ENCODE measurements around the gene RIPPLY2. TPM values are rescaled to one million over a fixed set of nuclear protein-coding genes. Genes with fewer than 3 reads are reported as not detected.

RIPPLY2 gene
- total RNA-seq, 1 donor from 2014 or later, result 1.6 TPM

- Histone ChIP-seq H3K4me1 (ENCODE audit: control insufficient read depth in 3 of 3, insufficient read depth in 3 of 3, low read length in 3 of 3) (peaks cover 5 to 26% (median 12%) of the 10 kb centered on the region in 3 donors), H3K27me3 (ENCODE audit: control insufficient read depth in 3 of 3, insufficient read depth in 3 of 3, low read length in 3 of 3) (peaks cover 0 to 8% (median 3%) of the 10 kb centered on the region in 3 donors), H3K27ac (ENCODE audit: low read depth, low read length) (peak within 1 kb of the TSS; percentile 78), H3K4me3 (ENCODE audit: low read length in 3 of 3) (peak within 1 kb of the TSS; percentile 89 to 99 (median 90)), H3K9me3 (ENCODE audit: control insufficient read depth in 3 of 3, low read length in 3 of 3) (no peaks in the 10 kb centered on the region), H3K9ac (ENCODE audit: low read depth in 1 of 3, low read length in 3 of 3) (peak within 1 kb of the TSS; percentile 79 to 82 (median 81)), H3K36me3 (ENCODE audit: control insufficient read depth in 3 of 3, insufficient read depth in 3 of 3, low read length in 3 of 3) (peaks cover 0 to 8% (median 0%) of the 10 kb centered on the region in 3 donors)
Measured at GRCh38 chr6:83859410-83860358, 6.5 kb downstream of the RIPPLY2 start, which contains the start of gene CYB5R4. Gene CYB5R4, plus strand, starts transcription at chr6:83859689. Its CDS starts 94 bp downstream, at chr6:83859783.

GRCh38 chr6:83860359-83860755, 7.2 kb downstream of the RIPPLY2 start:
- Histone ChIP-seq H3K4me1 (ENCODE audit: control insufficient read depth in 3 of 3, insufficient read depth in 3 of 3, low read length in 3 of 3) (peaks cover 5 to 26% (median 12%) of the 10 kb centered on the region in 3 donors), H3K4me3 (ENCODE audit: low read length in 3 of 3) (peak overlapping the region; percentile 89 to 99 (median 90)), H3K9me3 (ENCODE audit: control insufficient read depth in 3 of 3, low read length in 3 of 3) (no peaks in the 10 kb centered on the region), H3K9ac (ENCODE audit: low read depth in 1 of 3, low read length in 3 of 3) (peak overlapping the region; percentile 79 to 82 (median 81)), H3K27ac (ENCODE audit: low read depth, low read length) (peak overlapping the region; percentile 78), H3K27me3 (ENCODE audit: control insufficient read depth in 3 of 3, insufficient read depth in 3 of 3, low read length in 3 of 3) (peaks cover 0 to 3% (median 3%) of the 10 kb centered on the region in 3 donors), H3K36me3 (ENCODE audit: control insufficient read depth in 3 of 3, insufficient read depth in 3 of 3, low read length in 3 of 3) (peaks cover 0 to 9% (median 0%) of the 10 kb centered on the region in 3 donors)

- no peak overlapping the region for H3K9ac ChIP-seq (ENCODE audit: low read depth in 1 of 3, low read length in 3 of 3)
- peak overlapping the region in 2 of 3 donors; percentile 89 to 99 for H3K4me3 ChIP-seq (ENCODE audit: low read length in 3 of 3)
- no peak overlapping the region for H3K27ac ChIP-seq (ENCODE audit: low read depth, low read length)
- peaks cover 0 to 9% (median 0%) of the 10 kb centered on the region in 3 donors for H3K36me3 ChIP-seq (ENCODE audit: control insufficient read depth in 3 of 3, insufficient read depth in 3 of 3, low read length in 3 of 3)
- no peaks in the 10 kb centered on the region for H3K9me3 ChIP-seq (ENCODE audit: control insufficient read depth in 3 of 3, low read length in 3 of 3)
- H3K27me3 ChIP-seq (ENCODE audit: control insufficient read depth in 3 of 3, insufficient read depth in 3 of 3, low read length in 3 of 3), result peaks cover 0 to 3% (median 0%) of the 10 kb centered on the region in 3 donors
- peaks cover 5 to 26% (median 12%) of the 10 kb centered on the region in 3 donors for H3K4me1 ChIP-seq (ENCODE audit: control insufficient read depth in 3 of 3, insufficient read depth in 3 of 3, low read length in 3 of 3)
Measured at GRCh38 chr6:83860782-83861495, 7.8 kb downstream of the RIPPLY2 start.

GRCh38 chr6:83862776-83863471, 9.8 kb downstream of the RIPPLY2 start:
- no peak overlapping the region for H3K27ac ChIP-seq (ENCODE audit: low read depth, low read length)
- peaks cover 0 to 9% (median 2%) of the 10 kb centered on the region in 3 donors for H3K36me3 ChIP-seq (ENCODE audit: control insufficient read depth in 3 of 3, insufficient read depth in 3 of 3, low read length in 3 of 3)
- H3K27me3 ChIP-seq (ENCODE audit: control insufficient read depth in 3 of 3, insufficient read depth in 3 of 3, low read length in 3 of 3), result no peaks in the 10 kb centered on the region
- peaks cover 5 to 26% (median 12%) of the 10 kb centered on the region in 3 donors for H3K4me1 ChIP-seq (ENCODE audit: control insufficient read depth in 3 of 3, insufficient read depth in 3 of 3, low read length in 3 of 3)
- H3K9me3 ChIP-seq (ENCODE audit: control insufficient read depth in 3 of 3, low read length in 3 of 3), result no peaks in the 10 kb centered on the region
- H3K9ac ChIP-seq (ENCODE audit: low read depth in 1 of 3, low read length in 3 of 3), result no peak overlapping the region
- no peak overlapping the region for H3K4me3 ChIP-seq (ENCODE audit: low read length in 3 of 3)

- no peaks in the 10 kb centered on the region for H3K27me3 ChIP-seq (ENCODE audit: control insufficient read depth in 3 of 3, insufficient read depth in 3 of 3, low read length in 3 of 3)
- no peak overlapping the region for H3K27ac ChIP-seq (ENCODE audit: low read depth, low read length)
- H3K36me3 ChIP-seq (ENCODE audit: control insufficient read depth in 3 of 3, insufficient read depth in 3 of 3, low read length in 3 of 3), result peaks cover 0 to 9% (median 2%) of the 10 kb centered on the region in 3 donors
- H3K9me3 ChIP-seq (ENCODE audit: control insufficient read depth in 3 of 3, low read length in 3 of 3), result no peaks in the 10 kb centered on the region
- H3K9ac ChIP-seq (ENCODE audit: low read depth in 1 of 3, low read length in 3 of 3), result no peak overlapping the region
- H3K4me1 ChIP-seq (ENCODE audit: control insufficient read depth in 3 of 3, insufficient read depth in 3 of 3, low read length in 3 of 3), result no peaks in the 10 kb centered on the region
- no peak overlapping the region for H3K4me3 ChIP-seq (ENCODE audit: low read length in 3 of 3)
Measured at GRCh38 chr6:83867043-83867442, 13.9 kb downstream of the RIPPLY2 start.

GRCh38 chr6:83867527-83868161, 14.5 kb downstream of the RIPPLY2 start:
- H3K36me3 ChIP-seq (ENCODE audit: control insufficient read depth in 3 of 3, insufficient read depth in 3 of 3, low read length in 3 of 3), result peaks cover 0 to 9% (median 2%) of the 10 kb centered on the region in 3 donors
- no peak overlapping the region for H3K4me3 ChIP-seq (ENCODE audit: low read length in 3 of 3)
- peak overlapping the region; percentile 16 for H3K27ac ChIP-seq (ENCODE audit: low read depth, low read length)

GRCh38 chr6:83868639-83869038, 15.5 kb downstream of the RIPPLY2 start:
- no peak overlapping the region for H3K4me3 ChIP-seq (ENCODE audit: low read length in 3 of 3)
- H3K9me3 ChIP-seq (ENCODE audit: control insufficient read depth in 3 of 3, low read length in 3 of 3), result no peaks in the 10 kb centered on the region
- H3K36me3 ChIP-seq (ENCODE audit: control insufficient read depth in 3 of 3, insufficient read depth in 3 of 3, low read length in 3 of 3), result peaks cover 0 to 9% (median 2%) of the 10 kb centered on the region in 3 donors
- H3K9ac ChIP-seq (ENCODE audit: low read depth in 1 of 3, low read length in 3 of 3), result no peak overlapping the region
- no peaks in the 10 kb centered on the region for H3K27me3 ChIP-seq (ENCODE audit: control insufficient read depth in 3 of 3, insufficient read depth in 3 of 3, low read length in 3 of 3)
- H3K27ac ChIP-seq (ENCODE audit: low read depth, low read length), result no peak overlapping the region
- H3K4me1 ChIP-seq (ENCODE audit: control insufficient read depth in 3 of 3, insufficient read depth in 3 of 3, low read length in 3 of 3), result no peaks in the 10 kb centered on the region

More at GRCh38 chr6:83867527-83868161, 14.5 kb downstream of the RIPPLY2 start:
- no peaks in the 10 kb centered on the region for H3K4me1 ChIP-seq (ENCODE audit: control insufficient read depth in 3 of 3, insufficient read depth in 3 of 3, low read length in 3 of 3)
- H3K9me3 ChIP-seq (ENCODE audit: control insufficient read depth in 3 of 3, low read length in 3 of 3), result no peaks in the 10 kb centered on the region
- H3K27me3 ChIP-seq (ENCODE audit: control insufficient read depth in 3 of 3, insufficient read depth in 3 of 3, low read length in 3 of 3), result no peaks in the 10 kb centered on the region
- no peak overlapping the region for H3K9ac ChIP-seq (ENCODE audit: low read depth in 1 of 3, low read length in 3 of 3)

- H3K4me1 ChIP-seq (ENCODE audit: control insufficient read depth in 3 of 3, insufficient read depth in 3 of 3, low read length in 3 of 3), result no peaks in the 10 kb centered on the region
- peaks cover 0 to 2% (median 0%) of the 10 kb centered on the region in 3 donors for H3K36me3 ChIP-seq (ENCODE audit: control insufficient read depth in 3 of 3, insufficient read depth in 3 of 3, low read length in 3 of 3)
- H3K4me3 ChIP-seq (ENCODE audit: low read length in 3 of 3), result no peak overlapping the region
- H3K9ac ChIP-seq (ENCODE audit: low read depth in 1 of 3, low read length in 3 of 3), result no peak overlapping the region
- H3K9me3 ChIP-seq (ENCODE audit: control insufficient read depth in 3 of 3, low read length in 3 of 3), result no peaks in the 10 kb centered on the region
- H3K27me3 ChIP-seq (ENCODE audit: control insufficient read depth in 3 of 3, insufficient read depth in 3 of 3, low read length in 3 of 3), result no peaks in the 10 kb centered on the region
- no peak overlapping the region for H3K27ac ChIP-seq (ENCODE audit: low read depth, low read length)
Measured at GRCh38 chr6:83870649-83871048, 17.5 kb downstream of the RIPPLY2 start.

Measured in skeletal muscle tissue (tissue), 4 donors.